ENCODE measurements around the gene MAST1.

MAST1 gene

GRCh38 chr19:12801466-12802266 is 36.6 kb upstream of the MAST1 start, which contains the start of the genes PRDX2 and THSD8 (continued):
- peak; percentile 63 for TF ChIP-seq ZBTB20 (tag by site-specific recombination; IDR thresholded peaks at IDR 0.05)
- peak; percentile 53; the same call in 1 of the 2 replicates for TF ChIP-seq EGR2 (tag by site-specific recombination; IDR thresholded peaks at IDR 0.05; ENCODE audit: low read depth)
- no peak for TF ChIP-seq ZNF433 (tag by site-specific recombination; IDR thresholded peaks at IDR 0.05; ENCODE audit: low read depth)
- TF ChIP-seq, protein P1, sequence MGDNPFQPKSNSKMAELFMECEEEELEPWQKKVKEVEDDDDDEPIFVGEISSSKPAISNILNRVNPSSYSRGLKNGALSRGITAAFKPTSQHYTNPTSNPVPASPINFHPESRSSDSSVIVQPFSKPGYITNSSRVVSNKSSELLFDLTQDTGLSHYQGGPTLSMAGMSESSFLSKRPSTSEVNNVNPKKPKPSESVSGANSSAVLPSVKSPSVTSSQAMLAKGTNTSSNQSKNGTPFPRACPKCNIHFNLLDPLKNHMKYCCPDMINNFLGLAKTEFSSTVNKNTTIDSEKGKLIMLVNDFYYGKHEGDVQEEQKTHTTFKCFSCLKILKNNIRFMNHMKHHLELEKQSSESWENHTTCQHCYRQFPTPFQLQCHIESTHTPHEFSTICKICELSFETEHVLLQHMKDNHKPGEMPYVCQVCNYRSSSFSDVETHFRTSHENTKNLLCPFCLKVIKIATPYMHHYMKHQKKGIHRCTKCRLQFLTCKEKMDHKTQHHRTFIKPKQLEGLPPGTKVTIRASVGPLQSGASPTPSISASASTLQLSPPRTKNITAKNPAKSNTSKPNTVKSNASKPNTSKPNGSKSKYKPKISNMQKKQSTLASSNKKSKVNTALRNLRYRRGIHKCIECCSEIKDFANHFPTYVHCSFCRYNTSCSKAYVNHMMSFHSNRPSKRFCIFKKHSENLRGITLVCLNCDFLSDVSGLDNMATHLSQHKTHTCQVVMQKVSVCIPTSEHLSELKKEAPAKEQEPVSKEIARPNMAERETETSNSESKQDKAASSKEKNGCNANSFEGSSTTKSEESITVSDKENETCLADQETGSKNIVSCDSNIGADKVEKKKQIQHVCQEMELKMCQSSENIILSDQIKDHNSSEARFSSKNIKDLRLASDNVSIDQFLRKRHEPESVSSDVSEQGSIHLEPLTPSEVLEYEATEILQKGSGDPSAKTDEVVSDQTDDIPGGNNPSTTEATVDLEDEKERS (tag by site-specific recombination; IDR thresholded peaks at IDR 0.05): no peak
- peak; percentile 70 for TF ChIP-seq ZFHX2 (tag by site-specific recombination; conservative IDR thresholded peaks at IDR 0.05)
- TF ChIP-seq ZNF211 (tag by site-specific recombination; IDR thresholded peaks at IDR 0.05; ENCODE audit: low read depth): no peak
- TF ChIP-seq ZNF37A (tag by site-specific recombination; IDR thresholded peaks at IDR 0.05): no peak
- TF ChIP-seq ZBTB7A (tag by site-specific recombination; IDR thresholded peaks at IDR 0.05; ENCODE audit: low read depth): no peak
- TF ChIP-seq ZNF426 (tag by site-specific recombination; IDR thresholded peaks at IDR 0.05): no peak
- TF ChIP-seq TRIM28 (IDR thresholded peaks at IDR 0.05; ENCODE audit: borderline replicate concordance, low read length): no peak
- no peak for TF ChIP-seq ZNF830 (tag by site-specific recombination; IDR thresholded peaks at IDR 0.05; ENCODE audit: low read depth)
- TF ChIP-seq, protein P2, sequence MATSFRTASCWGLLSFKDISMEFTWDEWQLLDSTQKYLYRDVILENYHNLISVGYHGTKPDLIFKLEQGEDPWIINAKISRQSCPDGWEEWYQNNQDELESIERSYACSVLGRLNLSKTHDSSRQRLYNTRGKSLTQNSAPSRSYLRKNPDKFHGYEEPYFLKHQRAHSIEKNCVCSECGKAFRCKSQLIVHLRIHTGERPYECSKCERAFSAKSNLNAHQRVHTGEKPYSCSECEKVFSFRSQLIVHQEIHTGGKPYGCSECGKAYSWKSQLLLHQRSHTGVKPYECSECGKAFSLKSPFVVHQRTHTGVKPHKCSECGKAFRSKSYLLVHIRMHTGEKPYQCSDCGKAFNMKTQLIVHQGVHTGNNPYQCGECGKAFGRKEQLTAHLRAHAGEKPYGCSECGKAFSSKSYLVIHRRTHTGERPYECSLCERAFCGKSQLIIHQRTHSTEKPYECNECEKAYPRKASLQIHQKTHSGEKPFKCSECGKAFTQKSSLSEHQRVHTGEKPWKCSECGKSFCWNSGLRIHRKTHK (tag by site-specific recombination; IDR thresholded peaks at IDR 0.05): no peak
- TF ChIP-seq ZNF514 (tag by site-specific recombination; IDR thresholded peaks at IDR 0.05): no peak
- no peak for TF ChIP-seq MZF1 (tag by site-specific recombination; IDR thresholded peaks at IDR 0.05; ENCODE audit: borderline replicate concordance)
- peak; percentile 95 for TF ChIP-seq ZNF394 (tag by site-specific recombination; IDR thresholded peaks at IDR 0.05; ENCODE audit: borderline replicate concordance)
- TF ChIP-seq SCRT1 (tag by site-specific recombination; IDR thresholded peaks at IDR 0.05; ENCODE audit: borderline replicate concordance): no peak
- no peak for TF ChIP-seq ZNF132 (tag by site-specific recombination; IDR thresholded peaks at IDR 0.05; ENCODE audit: borderline replicate concordance)
- no peak for TF ChIP-seq ZNF549 (tag by site-specific recombination; IDR thresholded peaks at IDR 0.05)
- TF ChIP-seq ZNF239 (tag by site-specific recombination; IDR thresholded peaks at IDR 0.05): no peak; the same call in 1 of the 2 replicates
- no peak for TF ChIP-seq KLF7 (tag by site-specific recombination; IDR thresholded peaks at IDR 0.05; ENCODE audit: borderline replicate concordance)
- no peak for TF ChIP-seq ZNF354C (tag by site-specific recombination; IDR thresholded peaks at IDR 0.05; ENCODE audit: borderline replicate concordance, low read depth)
- TF ChIP-seq SETDB1 (IDR thresholded peaks at IDR 0.05; ENCODE audit: insufficient read length, low read length): no peak
- TF ChIP-seq, protein P3, sequence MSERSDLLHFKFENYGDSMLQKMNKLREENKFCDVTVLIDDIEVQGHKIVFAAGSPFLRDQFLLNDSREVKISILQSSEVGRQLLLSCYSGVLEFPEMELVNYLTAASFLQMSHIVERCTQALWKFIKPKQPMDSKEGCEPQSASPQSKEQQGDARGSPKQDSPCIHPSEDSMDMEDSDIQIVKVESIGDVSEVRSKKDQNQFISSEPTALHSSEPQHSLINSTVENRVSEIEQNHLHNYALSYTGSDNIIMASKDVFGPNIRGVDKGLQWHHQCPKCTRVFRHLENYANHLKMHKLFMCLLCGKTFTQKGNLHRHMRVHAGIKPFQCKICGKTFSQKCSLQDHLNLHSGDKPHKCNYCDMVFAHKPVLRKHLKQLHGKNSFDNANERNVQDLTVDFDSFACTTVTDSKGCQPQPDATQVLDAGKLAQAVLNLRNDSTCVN (tag by site-specific recombination; optimal IDR thresholded peaks at IDR 0.05): peak; percentile 97
- no peak for TF ChIP-seq ZNF175 (tag by site-specific recombination; IDR thresholded peaks at IDR 0.05)
- no peak for TF ChIP-seq BCL11A (tag by site-specific recombination; IDR thresholded peaks at IDR 0.05; ENCODE audit: low read depth)
- TF ChIP-seq ZNF707 (tag by site-specific recombination; IDR thresholded peaks at IDR 0.05): no peak
- TF ChIP-seq ZNF202 (tag by site-specific recombination; IDR thresholded peaks at IDR 0.05; ENCODE audit: borderline replicate concordance): no peak
- peak; percentile 85 for TF ChIP-seq ZNF561 (tag by site-specific recombination; IDR thresholded peaks at IDR 0.05; ENCODE audit: borderline replicate concordance)
- no peak for TF ChIP-seq BCL11B (tag by site-specific recombination; IDR thresholded peaks at IDR 0.05; ENCODE audit: low read depth)
- TF ChIP-seq ZNF692 (tag by site-specific recombination; IDR thresholded peaks at IDR 0.05): peak; percentile 98
- peak; percentile 70; the same call in 1 of the 2 replicates for TF ChIP-seq ZSCAN23 (tag by site-specific recombination; IDR thresholded peaks at IDR 0.05)
- TF ChIP-seq BCL6B (tag by site-specific recombination; IDR thresholded peaks at IDR 0.05): no peak
